GM12892 (cell line): Measurements from ENCODE around the gene HIP1. TPM values are rescaled to one million over a fixed set of nuclear protein-coding genes. Genes with fewer than 3 reads are reported as not detected.
"Not testable (repeated sequence)": the region's sequence is repeated elsewhere in the genome, so short reads cannot be mapped to it uniquely, and the experiment has no call there.

Experiments
- DNase-seq: peaks from one replicate; pipeline ENCODE4 v3.0.0; 2011; ENCODE audit not compliant: insufficient read length
- FAIRE-seq: peaks from 2 replicates; lab custom pipeline; 2011; peaks lifted over from hg19 to GRCh38; lab: Jason Lieb, UNC
- POLR2A ChIP-seq: IDR thresholded peaks from 2 replicates; pipeline ENCODE4 v1.6.1; 2011; ENCODE audit warnings: low read depth, low read length, control low read depth
- POLR2AphosphoS5 ChIP-seq: IDR thresholded peaks from 2 replicates; pipeline ENCODE4 v1.6.1; 2011; ENCODE audit warnings: low read depth, low read length, control low read depth
- TAF1 ChIP-seq: IDR thresholded peaks from 2 replicates; pipeline ENCODE4 v1.6.1; 2011; ENCODE audit warnings: low read depth, mild to moderate bottlenecking, control low read depth, low read length, borderline replicate concordance
- polyA plus RNA-seq: library from polyadenylated mRNA; unstranded; fragments of >200 nt; gene quantifications from one replicate; pipeline ENCODE4 v1.2.1, GENCODE V29; 2012; ENCODE audit warnings: missing spikeins, inconsistent platforms; ENCODE audit not compliant: missing spikeins

Gene HIP1
- polyA plus RNA-seq = 0.81 TPM

DNA sequence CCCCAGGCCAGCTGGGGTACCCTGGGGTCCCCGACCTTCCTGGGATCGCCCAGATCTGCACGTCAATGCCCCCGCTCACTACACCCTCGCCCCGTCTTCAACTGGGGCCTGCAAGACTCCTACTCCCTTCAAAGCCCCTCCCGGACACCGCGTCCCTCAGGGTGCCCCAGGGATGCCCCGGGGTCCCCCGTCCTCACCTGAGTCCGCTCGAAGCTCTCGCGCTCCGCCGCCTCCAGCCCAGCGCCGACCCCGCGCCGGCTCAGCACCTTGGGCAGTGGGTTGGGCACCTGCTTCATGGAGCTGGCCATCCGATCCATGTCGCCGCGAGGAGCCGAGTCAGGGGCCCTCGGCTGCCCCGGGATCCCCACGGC is at the start of gene HIP1:
Gene HIP1, minus strand, starts transcription at position 338 of the 371 bp plus-strand sequence. Its CDS starts 21 bp downstream, at position 317.
- no peak for FAIRE-seq
- TF ChIP-seq POLR2AphosphoS5 = no peak
- DNase-seq = no peak

DNA sequence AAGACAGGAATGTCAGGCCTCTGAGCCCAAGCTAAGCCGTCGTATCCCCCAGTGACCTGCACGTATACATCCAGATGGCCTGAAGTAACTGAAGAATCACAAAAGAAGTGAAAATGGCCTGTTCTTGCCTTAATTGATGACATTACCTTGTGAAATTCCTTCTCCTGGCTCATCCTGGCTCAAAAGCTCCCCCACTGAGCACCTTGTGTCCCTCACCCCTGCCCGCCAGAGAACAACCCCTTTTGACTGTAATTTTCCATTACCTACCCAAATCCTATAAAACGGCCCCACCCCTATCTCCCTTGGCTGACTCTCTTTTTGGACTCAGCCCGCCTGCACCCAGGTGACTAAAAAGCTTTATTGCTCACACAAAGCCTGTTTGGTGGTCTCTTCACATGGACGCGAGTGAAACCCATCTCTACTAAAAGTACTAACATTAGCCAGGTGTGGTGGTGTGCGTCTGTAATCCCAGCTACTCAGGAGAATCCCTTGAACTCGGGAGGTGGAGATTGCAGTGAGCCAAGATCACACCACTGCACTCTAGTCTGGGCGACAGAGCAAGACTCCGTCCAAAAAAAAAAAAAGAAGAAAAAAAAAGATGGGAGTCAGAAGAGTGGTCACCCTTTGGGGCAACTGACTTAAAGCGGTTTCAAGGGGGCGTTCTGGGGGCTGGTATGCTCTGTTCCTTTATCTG is 49.6 kb upstream of the HIP1 start:
- not testable (repeated sequence) for DNase-seq, FAIRE-seq

DNA sequence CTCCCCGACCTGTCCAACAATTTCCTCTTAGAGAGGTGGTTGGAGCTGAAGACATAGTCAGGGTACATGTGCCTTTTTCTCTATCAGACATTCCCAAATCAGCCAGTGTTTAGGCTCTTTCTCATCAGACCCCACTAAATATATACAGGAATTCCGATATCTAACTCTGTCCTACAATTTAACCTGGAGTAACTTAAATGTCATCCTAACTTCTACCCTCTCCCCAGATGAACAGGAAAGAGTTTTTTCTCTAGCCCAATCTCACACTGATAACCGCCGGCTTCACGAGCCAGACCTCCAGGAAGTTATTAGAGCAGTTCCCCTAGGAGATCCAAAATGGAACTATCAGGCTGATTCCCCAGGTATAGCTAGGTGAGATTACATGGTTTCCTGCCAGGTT is 44.3 kb upstream of the HIP1 start:
- DNase-seq, FAIRE-seq: not testable (repeated sequence)

DNA sequence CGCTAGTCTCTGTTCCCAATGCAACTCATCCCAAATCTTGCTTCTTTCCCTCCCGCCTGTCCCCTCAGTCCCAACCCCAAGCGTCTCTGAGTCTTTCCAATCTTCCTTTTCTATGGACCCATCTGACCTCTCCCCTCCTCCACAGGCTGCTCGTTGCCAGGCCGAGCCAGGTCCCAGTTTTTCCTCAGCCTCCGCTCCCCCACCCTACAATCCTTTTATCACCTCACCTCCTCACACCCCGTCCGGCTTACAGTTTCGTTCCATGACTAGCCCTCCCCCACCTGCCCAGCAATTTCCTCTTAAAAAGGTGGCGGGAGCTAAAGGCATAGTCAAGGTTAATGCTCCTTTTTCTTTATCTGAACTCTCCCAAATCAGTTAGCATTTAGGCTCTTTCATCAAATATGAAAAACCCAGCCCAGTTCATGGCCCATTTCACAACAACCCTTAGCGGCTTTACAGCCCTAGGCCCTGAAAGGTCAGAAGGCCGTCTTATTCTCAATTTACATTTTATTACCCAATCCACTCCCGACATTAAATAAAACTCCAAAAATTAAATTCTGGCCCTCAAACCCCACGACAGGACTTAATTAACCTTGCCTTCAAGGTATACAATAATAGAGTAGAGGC is 42.0 kb upstream of the HIP1 start:
- FAIRE-seq = not testable (repeated sequence)

DNA sequence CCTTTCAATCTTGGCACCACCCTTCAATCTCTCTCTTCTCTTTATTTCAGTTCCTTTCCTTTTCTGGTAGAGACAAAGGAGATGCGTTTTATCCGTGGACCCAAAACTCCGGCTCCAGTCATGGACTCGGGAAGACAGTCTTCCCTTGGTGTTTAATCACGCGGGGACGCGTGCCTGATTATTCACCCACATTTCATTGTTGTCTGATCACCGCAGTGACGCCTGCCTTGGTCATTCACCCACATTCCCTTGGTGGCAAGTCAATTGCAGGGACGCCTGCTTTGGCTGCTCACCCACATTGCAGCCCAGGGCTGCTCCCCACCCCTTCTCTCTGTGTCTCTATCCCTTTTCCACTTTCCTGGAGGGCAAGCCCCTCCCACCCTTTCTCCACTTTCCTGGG is 40.8 kb upstream of the HIP1 start:
- not testable (repeated sequence) for DNase-seq, FAIRE-seq

More for the DNA sequence above, 42.0 kb upstream of the HIP1 start:
- not testable (repeated sequence) for DNase-seq

DNA sequence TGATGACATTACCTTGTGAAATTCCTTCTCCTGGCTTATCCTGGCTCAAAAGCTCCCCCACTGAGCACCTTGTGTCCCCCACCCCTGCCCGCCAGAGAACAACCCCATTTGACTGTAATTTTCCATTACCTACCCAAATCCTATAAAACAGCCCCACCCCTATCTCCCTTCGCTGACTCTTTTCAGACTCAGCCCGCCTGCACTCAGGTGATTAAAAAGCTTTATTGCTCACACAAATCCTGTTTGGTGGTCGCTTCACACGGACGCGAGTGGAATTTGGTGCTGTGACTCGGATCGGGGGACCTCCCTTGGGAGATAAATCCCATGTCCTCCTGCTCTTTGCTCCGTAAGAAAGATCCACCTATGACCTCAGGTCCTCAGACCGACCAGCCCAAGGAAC is 40.3 kb upstream of the HIP1 start:
- not testable (repeated sequence) for FAIRE-seq, DNase-seq

DNA sequence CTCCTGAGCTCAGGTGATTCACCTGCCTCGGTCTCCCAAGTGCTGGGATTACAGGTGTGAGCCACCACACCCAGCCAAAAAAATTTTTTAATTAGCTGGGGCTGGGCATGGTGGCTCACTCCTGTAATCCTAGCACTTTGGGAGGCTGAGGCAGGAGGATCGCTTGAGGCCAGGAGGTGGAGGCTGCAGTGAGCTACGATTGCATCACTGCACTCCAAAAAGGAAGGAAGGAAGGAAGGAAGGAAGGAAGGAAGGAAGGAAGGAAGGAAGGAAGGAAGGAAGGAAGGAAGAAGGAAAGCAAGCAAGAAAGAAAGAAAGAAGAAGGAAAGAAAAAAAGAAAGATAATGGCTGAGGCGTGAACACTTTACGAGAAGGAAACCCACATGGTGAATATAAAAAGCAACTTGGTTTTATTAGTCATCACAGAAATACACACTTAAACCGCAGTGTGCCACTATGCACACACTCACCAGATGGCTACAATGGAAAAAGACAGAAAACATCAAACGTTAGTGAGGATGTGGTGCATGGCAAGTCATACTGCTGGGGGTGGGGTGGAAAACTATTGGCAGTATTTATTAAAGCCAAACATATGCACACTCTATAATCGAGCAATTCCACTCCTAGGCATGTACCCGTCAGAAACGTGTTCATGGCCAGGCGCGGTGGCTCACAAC is 37.7 kb upstream of the HIP1 start:
- FAIRE-seq (no peak), DNase-seq (no peak)
- TF ChIP-seq POLR2AphosphoS5 (no peak), POLR2A (no peak), TAF1 (no peak)

DNA sequence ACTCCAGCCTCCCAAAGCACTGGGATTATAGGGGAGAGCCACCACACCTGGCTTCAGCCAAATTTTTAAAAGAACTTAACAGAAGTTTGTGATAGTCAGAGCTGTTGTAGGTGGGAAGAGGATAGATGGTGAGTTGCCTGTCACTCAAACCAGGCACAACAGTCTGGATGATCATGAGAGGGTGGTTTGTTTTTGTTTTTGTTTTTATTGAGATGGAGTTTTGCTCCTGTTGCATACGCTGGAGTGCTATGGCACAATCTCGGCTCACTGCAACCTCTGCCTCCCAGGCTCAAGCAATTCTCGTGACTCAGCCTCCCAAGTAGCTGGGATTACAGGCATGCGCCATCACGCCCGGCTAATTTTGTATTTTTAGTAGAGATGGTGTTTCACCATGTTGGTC is 35.2 kb upstream of the HIP1 start:
- not testable (repeated sequence) for FAIRE-seq, DNase-seq

DNA sequence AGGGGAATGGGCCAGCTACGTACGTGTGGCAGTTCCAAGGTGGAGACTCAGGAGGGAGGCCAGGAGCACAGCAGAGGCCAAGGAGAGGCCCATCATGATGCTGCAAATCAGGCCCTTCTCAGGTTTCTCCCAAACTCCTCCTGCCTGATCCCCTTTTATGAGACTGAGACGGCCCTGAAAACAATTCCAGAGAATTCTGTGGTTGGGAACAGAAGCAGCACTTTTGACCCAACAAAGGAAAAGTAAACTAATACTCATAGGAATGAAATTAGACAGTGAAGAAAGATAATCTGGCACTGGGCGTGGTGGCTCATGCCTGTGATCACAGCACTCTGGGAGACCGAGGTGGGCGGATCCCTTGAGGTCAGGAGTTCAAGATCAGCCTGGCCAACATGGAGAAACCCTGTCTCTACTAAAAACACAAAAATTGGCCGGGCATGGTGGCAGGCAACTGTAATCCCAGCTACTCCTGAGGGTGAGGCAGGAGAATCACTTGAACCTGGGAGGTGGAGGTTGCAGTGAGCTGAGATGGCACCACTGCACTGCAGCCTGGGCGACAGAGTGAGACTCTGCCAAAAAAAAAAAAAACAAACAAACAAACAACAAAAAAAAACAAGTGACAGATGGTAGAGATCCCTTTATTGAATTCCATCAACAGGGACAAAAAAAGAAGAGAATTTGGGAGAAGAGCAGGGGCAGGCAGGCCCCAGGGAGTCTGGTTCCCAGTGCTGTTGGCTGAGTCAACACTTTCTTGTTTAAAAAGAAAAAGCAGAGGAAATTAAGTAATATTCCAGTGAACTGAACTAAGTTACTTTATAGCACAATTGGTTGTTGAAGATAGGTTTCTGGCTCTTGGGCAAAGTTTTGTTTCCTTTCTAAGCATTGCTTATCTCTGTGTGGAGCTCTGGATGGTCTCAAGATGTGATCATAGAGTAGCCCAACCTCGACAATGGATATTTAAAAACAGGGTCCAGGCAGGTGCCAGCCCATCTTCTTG is 33.6 kb upstream of the HIP1 start, which contains the start of gene CCL26:
Gene CCL26, minus strand, starts transcription at position 131 of the 997 bp plus-strand sequence. Its CDS starts 35 bp downstream, at position 96.
- FAIRE-seq (no peak), DNase-seq (no peak)
- TF ChIP-seq POLR2AphosphoS5 (no peak), TAF1 (no peak), POLR2A (no peak)

DNA sequence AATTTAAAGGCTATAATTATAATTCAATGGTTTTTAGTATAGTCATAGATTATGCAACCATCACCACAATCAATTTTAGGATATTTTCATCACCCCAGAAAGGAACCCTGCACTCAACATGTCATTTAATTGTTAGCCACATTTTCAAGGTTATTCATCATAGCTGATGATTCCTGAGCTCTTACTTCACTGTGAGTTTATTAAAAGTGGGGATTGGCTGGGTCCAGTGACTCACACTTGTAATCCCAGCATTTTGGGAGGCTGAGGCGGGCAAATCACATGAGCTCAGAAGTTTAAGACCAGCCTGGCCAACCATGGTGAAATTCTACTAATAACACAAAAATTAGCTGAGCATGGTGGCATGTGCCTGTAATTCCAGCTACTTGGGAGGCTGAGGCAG is 32.5 kb upstream of the HIP1 start:
- DNase-seq = no peak
- no peak for TF ChIP-seq POLR2A
- no peak for TF ChIP-seq TAF1
- TF ChIP-seq POLR2AphosphoS5 = no peak
- no peak for FAIRE-seq

DNA sequence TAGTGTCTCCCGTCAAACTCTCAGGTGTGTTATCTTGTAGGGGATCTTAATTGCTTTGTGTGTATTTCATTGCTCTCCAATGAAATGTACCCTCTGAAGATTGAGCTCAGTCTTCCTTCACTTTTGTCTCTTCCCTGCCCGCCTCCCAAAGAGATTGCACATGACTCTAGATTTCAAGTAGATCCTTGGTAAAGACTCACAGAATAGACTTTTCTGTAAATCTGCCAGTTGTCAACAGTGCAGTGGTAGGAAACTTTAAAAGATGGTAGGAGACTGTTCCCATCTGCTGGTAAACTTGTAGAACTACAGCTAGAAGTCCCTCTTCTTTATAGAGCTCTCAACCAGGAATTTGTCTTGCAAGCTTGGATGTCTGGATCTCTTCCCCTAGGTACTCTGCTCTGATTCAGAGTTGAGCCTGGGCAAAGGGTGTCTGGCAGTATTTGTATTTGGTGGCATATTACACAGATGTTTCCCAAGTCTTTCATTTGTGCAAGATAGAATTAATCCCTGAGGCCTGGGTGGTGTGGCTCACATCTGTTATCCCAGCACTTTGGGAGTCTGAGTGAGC is 23.7 kb upstream of the HIP1 start:
- DNase-seq = peak; percentile 35
- no peak for TF ChIP-seq POLR2AphosphoS5
- no peak for TF ChIP-seq POLR2A
- no peak for TF ChIP-seq TAF1
- FAIRE-seq = no peak

DNA sequence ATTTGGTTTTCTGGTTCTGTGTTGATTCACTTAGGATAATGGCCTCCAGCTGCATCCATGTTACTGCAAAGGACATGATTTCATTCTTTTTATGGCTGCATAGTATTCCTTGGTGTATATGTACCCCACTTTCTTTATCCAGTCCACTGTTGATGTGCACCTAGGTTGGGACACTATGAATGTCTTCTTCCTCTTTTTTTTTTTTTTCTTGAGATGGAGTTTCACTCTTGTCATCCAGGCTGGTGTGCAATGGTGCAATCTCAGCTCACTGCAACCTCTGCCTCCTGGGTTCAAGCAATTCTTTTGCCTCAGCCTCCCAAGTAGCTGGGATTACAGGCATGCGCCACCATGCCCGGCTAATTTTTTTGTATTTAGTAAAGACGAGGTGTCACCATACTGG is 23.1 kb upstream of the HIP1 start:
- not testable (repeated sequence) for DNase-seq, FAIRE-seq
